GM21423 (cell line): ENCODE measurements around the gene INTS11.
A peak's percentile ranks its signal among the peaks of the same experiment; 100 is the strongest.

Experiments
- ATAC-seq: cut with Tn5 transposase; IDR thresholded peaks from one replicate; pipeline ENCODE4 v1.9.1; 2021; ENCODE audit warnings: mild to moderate bottlenecking, moderate library complexity; ENCODE audit not compliant: unreplicated experiment

The INTS11 gene

DNA sequence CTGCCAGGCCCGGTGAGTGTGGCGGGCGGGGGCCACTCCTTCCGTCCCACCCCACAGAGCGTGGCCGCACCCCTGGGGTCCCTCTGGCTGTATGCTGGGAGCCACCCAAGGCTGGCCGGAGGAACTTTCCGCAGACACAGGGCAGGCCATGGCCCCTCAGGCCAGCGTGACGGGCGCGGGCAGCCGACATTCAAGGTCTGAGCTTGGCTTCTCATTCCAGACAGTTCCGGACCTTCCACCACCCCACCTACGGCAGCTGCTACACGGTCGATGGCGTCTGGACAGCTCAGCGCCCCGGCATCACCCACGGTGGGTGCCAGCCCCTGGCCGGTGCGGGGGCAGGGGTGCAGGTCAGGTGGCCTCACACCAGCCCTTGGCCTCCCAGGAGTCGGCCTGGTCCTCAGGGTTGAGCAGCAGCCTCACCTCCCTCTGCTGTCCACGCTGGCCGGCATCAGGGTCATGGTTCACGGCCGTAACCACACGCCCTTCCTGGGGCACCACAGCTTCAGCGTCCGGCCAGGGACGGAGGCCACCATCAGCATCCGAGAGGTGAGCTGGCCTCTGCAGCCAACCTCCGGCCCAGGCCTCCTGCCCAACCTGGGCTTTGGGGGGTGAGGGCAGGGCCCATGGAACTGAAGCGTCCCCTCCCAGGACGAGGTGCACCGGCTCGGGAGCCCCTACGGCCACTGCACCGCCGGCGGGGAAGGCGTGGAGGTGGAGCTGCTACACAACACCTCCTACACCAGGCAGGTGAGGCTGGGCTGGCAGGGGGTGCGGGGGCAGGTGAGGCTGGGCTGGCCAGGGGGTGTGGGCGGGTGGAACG lies 37.0 kb downstream of the INTS11 start:
- no peak for ATAC-seq

GRCh38 chr1:1286313-1287261 lies 37.9 kb downstream of the INTS11 start:
- no peak for ATAC-seq

- no peak for ATAC-seq
Measured at GRCh38 chr1:1285611-1286311, 38.7 kb downstream of the INTS11 start.

DNA sequence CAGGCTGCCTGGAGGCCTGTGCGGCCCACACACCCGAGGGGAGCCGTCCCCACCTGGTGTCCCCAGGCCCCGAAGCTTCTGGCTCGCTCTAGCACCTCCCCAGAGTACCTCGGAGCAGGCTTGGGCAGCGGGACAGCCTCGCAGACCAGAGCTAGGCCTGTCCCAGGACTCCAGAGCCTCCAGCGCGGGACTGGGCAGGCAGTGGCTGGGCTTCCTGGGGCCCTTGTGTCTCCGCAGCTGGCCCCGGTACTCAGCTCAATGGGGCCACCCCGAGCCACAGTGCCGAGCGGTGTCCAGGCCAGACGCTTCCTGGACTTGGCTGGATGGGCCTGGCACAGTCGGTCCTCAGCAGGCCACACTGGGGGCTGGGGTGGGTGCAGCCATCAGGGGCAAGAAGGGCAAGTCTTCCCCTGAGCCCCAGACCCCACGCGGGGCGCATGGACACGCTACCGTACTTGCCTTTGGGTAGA lies 39.3 kb downstream of the INTS11 start:
- no peak for ATAC-seq

DNA sequence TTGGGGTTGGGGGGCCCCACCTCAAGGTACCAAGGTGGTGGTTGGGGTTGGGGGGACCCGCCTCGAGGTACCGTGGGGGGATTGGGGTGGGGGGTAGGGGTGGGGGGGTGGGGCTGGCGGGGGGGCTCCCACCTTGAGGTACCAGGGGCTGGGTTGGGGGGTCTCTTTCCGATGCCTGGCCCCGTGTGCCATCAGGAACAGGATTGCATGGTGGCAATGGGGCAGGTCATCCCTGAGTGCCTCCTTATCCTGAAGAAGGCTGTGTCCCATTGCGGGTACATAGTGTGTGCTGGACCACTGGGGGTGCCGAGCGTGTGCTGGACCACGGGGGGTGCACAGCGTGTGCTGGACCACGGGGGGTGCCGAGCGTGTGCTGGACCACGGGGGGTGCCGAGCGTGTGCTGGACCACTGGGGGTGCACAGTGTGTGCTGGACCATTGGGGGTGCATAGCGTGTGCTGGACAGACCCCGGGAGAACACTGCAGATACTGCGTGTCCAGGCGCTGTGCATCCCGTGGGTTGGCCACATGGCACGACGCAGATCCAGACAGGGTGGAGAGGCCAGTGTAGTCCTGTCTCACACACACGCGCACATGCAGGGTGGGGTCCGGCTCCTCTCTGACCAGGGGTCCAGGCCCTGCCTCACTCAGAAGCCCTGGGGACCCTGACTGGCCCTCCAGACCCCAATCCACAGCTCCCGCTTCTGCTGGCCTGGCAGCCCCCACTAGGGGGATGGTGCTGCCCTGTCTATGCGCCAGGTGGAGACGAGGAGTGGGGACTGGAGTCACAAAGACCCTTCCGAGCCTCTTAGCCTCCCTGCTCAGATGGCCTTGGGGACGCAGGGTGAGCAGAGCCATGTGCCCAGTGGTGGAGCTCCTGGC lies 40.0 kb downstream of the INTS11 start:
- ATAC-seq: no peak

GRCh38 chr1:1283821-1284220 lies 40.6 kb downstream of the INTS11 start:
- ATAC-seq: no peak

- ATAC-seq: no peak
Measured at GRCh38 chr1:1282998-1283397, 41.5 kb downstream of the INTS11 start.

DNA sequence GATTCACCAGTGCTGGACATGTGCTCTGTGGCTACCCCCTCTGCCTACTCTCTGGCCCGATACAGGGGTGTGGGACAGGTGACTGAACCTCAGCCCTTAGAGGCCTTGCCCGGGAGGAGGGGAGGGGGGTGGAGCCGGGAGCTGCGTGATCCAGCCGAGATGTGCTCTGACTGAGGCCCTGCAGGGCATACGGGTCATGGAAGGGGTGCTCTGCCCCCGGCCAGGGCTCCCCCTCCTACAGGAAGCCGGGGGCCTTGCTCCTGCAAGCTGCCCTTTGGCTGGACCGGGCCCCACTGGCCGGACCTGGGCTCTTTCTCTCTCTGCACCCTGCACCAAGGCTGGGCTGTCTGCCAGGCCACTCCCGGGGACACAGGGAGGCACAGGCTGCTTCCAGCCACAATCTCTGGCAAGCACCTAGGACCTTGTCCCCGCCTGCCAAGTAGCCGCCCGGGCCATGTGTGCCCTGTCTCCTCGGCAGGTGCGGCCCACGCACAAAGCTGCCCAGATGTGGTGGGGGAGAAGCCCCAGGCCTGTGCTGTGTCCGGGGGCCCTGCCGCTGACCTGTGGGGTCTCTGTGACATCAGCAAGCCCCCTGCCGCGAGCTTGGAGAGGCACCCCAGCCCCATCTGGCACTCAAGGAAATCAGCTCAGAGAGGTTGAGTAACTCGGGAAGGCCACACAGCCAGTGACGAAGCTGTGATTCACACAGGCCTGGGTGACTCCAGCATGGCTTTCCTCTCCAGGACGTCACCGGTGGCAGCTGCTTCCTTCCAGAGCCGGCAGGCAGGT lies 42.7 kb downstream of the INTS11 start:
- no peak for ATAC-seq

- no peak for ATAC-seq
Measured at GRCh38 chr1:1280782-1281481, 43.5 kb downstream of the INTS11 start.

- ATAC-seq: no peak
Measured at GRCh38 chr1:1279028-1279427, 45.4 kb downstream of the INTS11 start.

GRCh38 chr1:1278620-1279019 lies 45.8 kb downstream of the INTS11 start:
- ATAC-seq: no peak

- ATAC-seq: no peak
Measured at GRCh38 chr1:1275836-1276235, 48.6 kb downstream of the INTS11 start.

GRCh38 chr1:1274931-1275431 lies 49.5 kb downstream of the INTS11 start:
- no peak for ATAC-seq

DNA sequence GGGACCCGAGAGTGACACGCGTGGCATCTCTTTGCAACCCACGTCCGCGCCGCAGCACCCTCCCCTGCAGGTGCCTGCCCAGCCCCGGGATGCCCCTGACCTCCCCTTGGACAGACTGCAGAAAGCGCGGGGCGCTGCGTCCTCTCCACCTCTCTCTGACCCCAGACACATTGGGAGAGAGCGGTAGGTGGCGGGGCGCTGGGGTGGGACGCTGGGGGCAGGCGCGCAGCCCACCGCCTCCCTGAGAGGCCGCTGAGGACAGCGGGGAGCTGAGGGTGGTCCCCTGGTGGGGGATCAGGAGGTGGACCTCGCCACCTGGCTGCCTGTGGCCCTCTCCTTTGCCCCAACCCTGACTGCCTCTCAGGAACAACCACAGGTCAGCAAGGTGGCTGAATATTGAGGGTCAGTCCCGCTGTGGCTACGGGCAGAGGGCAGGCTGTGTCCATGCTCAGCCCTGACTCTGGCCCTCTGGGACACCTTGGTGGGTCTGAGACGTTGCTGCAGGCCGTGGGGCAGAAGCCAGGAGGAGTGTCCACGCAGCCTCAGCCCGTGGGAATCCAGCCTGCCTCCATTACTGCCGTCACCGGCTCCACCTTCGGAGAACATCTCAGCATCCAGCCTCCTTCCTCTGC lies 50.0 kb downstream of the INTS11 start:
- ATAC-seq: peak; percentile 14

- peak; percentile 90 for ATAC-seq
Measured at GRCh38 chr1:1273512-1274298, 50.8 kb downstream of the INTS11 start, which contains the start of gene UBE2J2. Gene UBE2J2 (minus strand): TSS chr1:1273854. CDS start chr1:1267992, 5,862 bp downstream.

GRCh38 chr1:1273209-1273511 lies 51.3 kb downstream of the INTS11 start:
- ATAC-seq: peak; percentile 14
